HAP-1 (cell line): ENCODE measurements around the gene ENG.
A peak's percentile ranks its signal among the peaks of the same experiment; 100 is the strongest.
"Not testable (repeated sequence)": the region's sequence is repeated elsewhere in the genome, so short reads cannot be mapped to it uniquely, and the experiment has no call there.

ENCODE experiments used
- DNase-seq, 2 experiments: peaks; one replicate each; pipeline ENCODE4 v3.0.0-alpha.2; 2016 to 2020; ENCODE audit warnings: low spot score in 2 of 2
- H3K27me3 ChIP-seq: fragments of 250-450 bp; sonication (Bioruptor Pico); 2 replicates; pipeline ENCODE4 v1.5.1; 2020; ENCODE audit warnings: low read depth, mild to moderate bottlenecking, moderate library complexity
- H3K36me3 ChIP-seq: fragments of 250-450 bp; sonication (Bioruptor Pico); replicated peaks from 2 replicates; pipeline ENCODE4 v1.5.1; 2020; ENCODE audit warnings: mild to moderate bottlenecking
- H3K4me1 ChIP-seq: fragments of 250-450 bp; sonication (Bioruptor Pico); 2 replicates; pipeline ENCODE4 v1.5.1; 2020; ENCODE audit warnings: mild to moderate bottlenecking
- H3K4me3 ChIP-seq: fragments of 250-450 bp; sonication (Bioruptor Pico); 2 replicates; pipeline ENCODE4 v1.5.1; 2020; ENCODE audit warnings: mild to moderate bottlenecking, moderate library complexity
- H3K9me3 ChIP-seq: fragments of 250-450 bp; sonication (Bioruptor Pico); 2 replicates; pipeline ENCODE4 v1.5.1; 2020; ENCODE audit warnings: mild to moderate bottlenecking, moderate library complexity
- in situ Hi-C: fragments of 300-500 bp; cut with MboI; formaldehyde crosslinking; loops from 3 replicates; pipeline ENCODE4 v1.14.3; 2020; ENCODE audit warnings: low sequenced_read_pairs, inconsistent platforms, mixed read lengths

The ENG gene

GRCh38 chr9:127785023-127785932 is 69.2 kb downstream of the ENG start:
- peak overlapping the region; percentile 50 for H3K4me3 ChIP-seq
- H3K36me3 ChIP-seq: peaks cover 39% of the 10 kb centered on the region
- no peaks in the 10 kb centered on the region for H3K27me3 ChIP-seq
- in situ Hi-C loops: no loop called here
- peak; percentile 70 to 92 for DNase-seq
- peaks cover 5% of the 10 kb centered on the region for H3K4me1 ChIP-seq
- H3K9me3 ChIP-seq: no peaks in the 10 kb centered on the region

- no peak overlapping the region for H3K4me3 ChIP-seq
- H3K36me3 ChIP-seq: peaks cover 20% of the 10 kb centered on the region
- H3K27me3 ChIP-seq: no peaks in the 10 kb centered on the region
- in situ Hi-C loops: loop anchor here (5.0 kb wide), 1 partner anchor 46 kb away; the partner anchor contains the start of gene TOR2A
- DNase-seq: no peak
- H3K9me3 ChIP-seq: no peaks in the 10 kb centered on the region
- H3K4me1 ChIP-seq: peaks cover 5% of the 10 kb centered on the region
These were observed 71.1 kb downstream of the ENG start for GRCh38 chr9:127783111-127784008.

- DNase-seq: no peak
- no peaks in the 10 kb centered on the region for H3K27me3 ChIP-seq
- peaks cover 5% of the 10 kb centered on the region; the same call in 1 of the 2 replicates for H3K36me3 ChIP-seq
- no peaks in the 10 kb centered on the region for H3K9me3 ChIP-seq
- H3K4me3 ChIP-seq: no peak overlapping the region
- in situ Hi-C loops: loop anchor here (5.0 kb wide), 1 partner anchor 45 kb away; the partner anchor contains the start of gene TOR2A
- peaks cover 3% of the 10 kb centered on the region; the same call in 1 of the 2 replicates for H3K4me1 ChIP-seq
These were observed 72.7 kb downstream of the ENG start for GRCh38 chr9:127781806-127782205.

GRCh38 chr9:127780909-127781308 is 73.5 kb downstream of the ENG start:
- not testable (repeated sequence) for H3K4me1 ChIP-seq, DNase-seq

GRCh38 chr9:127780126-127780885 is 74.2 kb downstream of the ENG start:
- H3K4me3 ChIP-seq: no peak overlapping the region
- no peaks in the 10 kb centered on the region for H3K36me3 ChIP-seq
- H3K4me1 ChIP-seq: peaks cover 3% of the 10 kb centered on the region; the same call in 1 of the 2 replicates
- in situ Hi-C loops: loop anchor here (5.0 kb wide), 1 partner anchor 43 kb away; the partner anchor contains the start of gene TOR2A
- H3K27me3 ChIP-seq: no peaks in the 10 kb centered on the region
- DNase-seq: no peak
- no peaks in the 10 kb centered on the region for H3K9me3 ChIP-seq

More at GRCh38 chr9:127780909-127781308, 73.5 kb downstream of the ENG start:
- in situ Hi-C loops: loop anchor here (5.0 kb wide), 1 partner anchor 44 kb away; the partner anchor contains the start of gene TOR2A
- H3K36me3 ChIP-seq, H3K4me3 ChIP-seq, H3K9me3 ChIP-seq, H3K27me3 ChIP-seq: not testable (repeated sequence)

- Histone ChIP-seq H3K27me3 (no peaks in the 10 kb centered on the region), H3K4me3 (no peak overlapping the region), H3K9me3 (no peaks in the 10 kb centered on the region), H3K36me3 (no peaks in the 10 kb centered on the region), H3K4me1 (no peaks in the 10 kb centered on the region)
- in situ Hi-C loops: no loop called here
- no peak for DNase-seq
These were observed 75.1 kb downstream of the ENG start for GRCh38 chr9:127779136-127779981.

GRCh38 chr9:127778280-127779135 is 76.0 kb downstream of the ENG start, which contains the start of gene SH2D3C:
SH2D3C (minus strand) TSS chr9:127778666; CDS start chr9:127778627, 39 bp downstream.
- Histone ChIP-seq H3K36me3 (no peaks in the 10 kb centered on the region), H3K4me3 (no peak within 1 kb of the TSS), H3K27me3 (no peaks in the 10 kb centered on the region), H3K4me1 (no peaks in the 10 kb centered on the region), H3K9me3 (no peaks in the 10 kb centered on the region)
- in situ Hi-C loops: no loop called here
- DNase-seq: no peak

GRCh38 chr9:127777368-127777980 is 77.0 kb downstream of the ENG start:
- no peak overlapping the region for H3K4me3 ChIP-seq
- H3K36me3 ChIP-seq: no peaks in the 10 kb centered on the region
- no peak for DNase-seq
- in situ Hi-C loops: no loop called here
- no peaks in the 10 kb centered on the region for H3K4me1 ChIP-seq
- H3K27me3 ChIP-seq: no peaks in the 10 kb centered on the region
- H3K9me3 ChIP-seq: no peaks in the 10 kb centered on the region

- Histone ChIP-seq H3K9me3 (no peaks in the 10 kb centered on the region), H3K4me1 (no peaks in the 10 kb centered on the region), H3K27me3 (no peaks in the 10 kb centered on the region), H3K36me3 (no peaks in the 10 kb centered on the region), H3K4me3 (no peak overlapping the region)
- DNase-seq: no peak
- in situ Hi-C loops: no loop called here
These were observed 77.6 kb downstream of the ENG start for GRCh38 chr9:127776924-127777289.

GRCh38 chr9:127776195-127776923 is 78.1 kb downstream of the ENG start:
- no peaks in the 10 kb centered on the region for H3K4me1 ChIP-seq
- in situ Hi-C loops: no loop called here
- no peaks in the 10 kb centered on the region for H3K27me3 ChIP-seq
- H3K36me3 ChIP-seq: no peaks in the 10 kb centered on the region
- DNase-seq: peak in 1 of 2 experiments; percentile 53
- no peak overlapping the region for H3K4me3 ChIP-seq
- H3K9me3 ChIP-seq: no peaks in the 10 kb centered on the region

GRCh38 chr9:127773981-127774380 is 80.5 kb downstream of the ENG start:
- no peaks in the 10 kb centered on the region for H3K9me3 ChIP-seq
- 0 out of 2 replicates have a peak, but pooled peaks cover 5% of the 10 kb centered on the region for H3K4me1 ChIP-seq
- DNase-seq: no peak
- in situ Hi-C loops: no loop called here
- H3K4me3 ChIP-seq: no peak overlapping the region
- no peaks in the 10 kb centered on the region for H3K27me3 ChIP-seq
- H3K36me3 ChIP-seq: no peaks in the 10 kb centered on the region
